Epithelial cell of esophagus (primary cell): ENCODE measurements around the gene WDR27.

Experiments
- DNase-seq: peaks from one replicate; pipeline ENCODE4 v3.0.0; 2010; ENCODE audit warnings: low read depth
- H3K4me3 ChIP-seq: 2 replicates; pipeline ENCODE4 v1.5.1; 2011; ENCODE audit warnings: mild to moderate bottlenecking, low read length, control low read depth
- TF ChIP-seq, protein P1 (sequence below): IDR thresholded peaks from 2 replicates; pipeline ENCODE4 v1.5.1; 2011; ENCODE audit warnings: low read depth, mild to moderate bottlenecking, low read length, control low read depth, inconsistent platforms; ENCODE audit not compliant: insufficient read depth; ENCODE audit errors: missing control alignments

The WDR27 gene

DNA sequence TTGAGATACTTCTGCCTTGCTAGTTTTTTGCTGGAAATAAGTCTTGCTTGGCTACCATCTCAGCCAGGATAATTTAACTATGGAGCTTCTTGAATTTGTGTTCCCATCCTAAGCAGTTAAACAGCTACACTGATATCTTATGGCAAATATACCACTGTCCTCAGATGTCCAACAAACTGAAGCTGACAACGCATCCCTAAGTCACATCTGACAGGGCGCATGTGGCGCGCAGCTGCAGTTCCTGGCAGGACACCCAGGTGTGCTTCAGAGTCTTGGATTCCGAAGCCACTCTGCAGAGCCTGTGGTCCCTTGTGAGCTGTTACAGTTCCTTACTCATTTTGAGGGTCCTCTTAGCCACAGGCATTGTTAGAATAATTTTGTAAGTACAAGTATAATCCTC is 127.9 kb downstream of the WDR27 start:
- DNase-seq = no peak
- H3K4me3 ChIP-seq = no peak overlapping the region
- TF ChIP-seq, protein P1, sequence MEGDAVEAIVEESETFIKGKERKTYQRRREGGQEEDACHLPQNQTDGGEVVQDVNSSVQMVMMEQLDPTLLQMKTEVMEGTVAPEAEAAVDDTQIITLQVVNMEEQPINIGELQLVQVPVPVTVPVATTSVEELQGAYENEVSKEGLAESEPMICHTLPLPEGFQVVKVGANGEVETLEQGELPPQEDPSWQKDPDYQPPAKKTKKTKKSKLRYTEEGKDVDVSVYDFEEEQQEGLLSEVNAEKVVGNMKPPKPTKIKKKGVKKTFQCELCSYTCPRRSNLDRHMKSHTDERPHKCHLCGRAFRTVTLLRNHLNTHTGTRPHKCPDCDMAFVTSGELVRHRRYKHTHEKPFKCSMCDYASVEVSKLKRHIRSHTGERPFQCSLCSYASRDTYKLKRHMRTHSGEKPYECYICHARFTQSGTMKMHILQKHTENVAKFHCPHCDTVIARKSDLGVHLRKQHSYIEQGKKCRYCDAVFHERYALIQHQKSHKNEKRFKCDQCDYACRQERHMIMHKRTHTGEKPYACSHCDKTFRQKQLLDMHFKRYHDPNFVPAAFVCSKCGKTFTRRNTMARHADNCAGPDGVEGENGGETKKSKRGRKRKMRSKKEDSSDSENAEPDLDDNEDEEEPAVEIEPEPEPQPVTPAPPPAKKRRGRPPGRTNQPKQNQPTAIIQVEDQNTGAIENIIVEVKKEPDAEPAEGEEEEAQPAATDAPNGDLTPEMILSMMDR = no peak

GRCh38 chr6:169571123-169571962 is 130.5 kb downstream of the WDR27 start:
- TF ChIP-seq, protein P1 = no peak
- H3K4me3 ChIP-seq = no peak overlapping the region
- DNase-seq = peak; percentile 18

GRCh38 chr6:169568314-169569087 is 133.3 kb downstream of the WDR27 start:
- no peak for DNase-seq
- H3K4me3 ChIP-seq = no peak overlapping the region
- TF ChIP-seq, protein P1 = no peak

GRCh38 chr6:169567819-169568218 is 134.0 kb downstream of the WDR27 start:
- no peak overlapping the region for H3K4me3 ChIP-seq
- TF ChIP-seq, protein P1 = no peak
- DNase-seq = no peak

- H3K4me3 ChIP-seq = no peak overlapping the region
- TF ChIP-seq, protein P1 = no peak
- no peak for DNase-seq
Measured at GRCh38 chr6:169566961-169567750, 134.7 kb downstream of the WDR27 start.

- DNase-seq = no peak
- no peak overlapping the region for H3K4me3 ChIP-seq
- TF ChIP-seq, protein P1 = no peak
Measured at GRCh38 chr6:169566319-169566718, 135.5 kb downstream of the WDR27 start.
